ENCODE results near the gene SF1.

DNA sequence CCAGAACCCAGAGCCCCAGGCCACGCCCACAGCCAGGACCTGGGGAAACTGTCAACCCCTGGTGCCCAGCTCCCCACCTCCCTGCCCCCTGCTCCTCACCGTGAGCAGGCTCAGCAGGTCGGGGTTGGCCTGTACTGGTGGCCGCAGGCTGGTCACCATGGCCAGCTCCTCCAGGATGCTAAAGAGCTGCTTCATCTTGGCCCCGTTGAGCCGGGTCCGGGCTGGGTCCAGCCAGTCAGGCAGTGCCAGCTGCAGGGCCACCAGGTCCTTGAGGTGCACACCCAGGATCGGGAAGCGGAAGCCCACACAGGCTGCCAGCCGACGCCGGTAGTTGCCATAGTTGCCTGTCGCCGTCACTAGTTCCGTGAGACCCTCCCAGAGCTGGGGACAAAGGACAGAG, 41.7 kb downstream of the SF1 start:
- TF ChIP-seq SP1 (IDR thresholded peaks at IDR 0.05), result no peak
- no peak for TF ChIP-seq FOXM1 (IDR thresholded peaks at IDR 0.05; ENCODE audit: borderline replicate concordance)
- no peak for TF ChIP-seq SUZ12 (IDR thresholded peaks at IDR 0.05)
- TF ChIP-seq FOXK2 (IDR thresholded peaks at IDR 0.05), result no peak
